Activated CD8-positive, alpha-beta memory T cell treated with anti-CD3 and anti-CD28 coated beads, Interleukin-2, amount 50 U/mL, for 4 hours (primary cell): Measurements from ENCODE around the gene MAPK4.
"Not testable (repeated sequence)": the region's sequence is repeated elsewhere in the genome, so short reads cannot be mapped to it uniquely, and the experiment has no call there.

Experiments
- DNase-seq: peaks from one replicate; pipeline ENCODE4 v3.0.0-alpha.2; 2020

MAPK4 gene

GRCh38 chr18:50769463-50769862 is 209.6 kb downstream of the MAPK4 start:
- no peak for DNase-seq

DNA sequence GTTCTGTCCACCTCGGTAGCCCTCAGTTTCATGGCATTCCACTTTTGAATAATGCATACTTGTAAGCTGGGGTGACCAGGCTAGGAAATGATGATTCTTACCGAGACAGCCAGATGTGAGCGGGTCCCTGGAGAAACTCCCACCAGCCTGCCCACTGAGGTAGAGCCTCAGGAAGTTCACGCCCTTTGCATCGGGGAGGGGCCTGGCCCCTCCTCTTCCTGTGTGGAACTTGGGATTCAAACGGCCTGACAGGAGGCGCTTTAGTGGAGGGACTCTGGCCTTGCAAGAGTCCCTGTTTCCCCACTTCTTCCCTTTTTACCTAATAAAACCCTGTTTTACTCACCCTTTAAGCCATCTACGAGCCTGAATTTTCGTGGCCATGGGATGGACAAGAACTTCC is 215.3 kb downstream of the MAPK4 start:
- no peak for DNase-seq

DNA sequence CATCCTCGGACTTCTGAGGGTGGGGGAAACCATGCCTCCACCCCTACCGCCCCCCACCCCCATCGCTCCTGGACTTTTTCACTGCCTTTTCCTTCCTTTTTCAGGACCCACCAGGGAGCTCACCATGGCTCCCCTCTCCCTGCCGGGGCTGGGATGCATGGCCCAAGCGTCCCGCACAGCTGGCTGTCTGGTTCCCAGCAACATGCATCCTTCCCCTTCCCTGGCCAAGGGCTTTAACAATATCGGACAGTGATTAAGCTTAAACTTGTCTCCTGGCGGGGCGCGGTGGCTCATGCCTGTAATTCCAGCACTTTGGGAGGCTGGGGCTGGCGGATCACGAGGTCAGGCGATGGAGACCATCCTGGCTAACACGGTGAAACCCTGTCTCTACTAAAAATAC is 215.8 kb downstream of the MAPK4 start:
- no peak for DNase-seq

GRCh38 chr18:50776383-50776782 is 216.5 kb downstream of the MAPK4 start:
- DNase-seq = no peak

DNA sequence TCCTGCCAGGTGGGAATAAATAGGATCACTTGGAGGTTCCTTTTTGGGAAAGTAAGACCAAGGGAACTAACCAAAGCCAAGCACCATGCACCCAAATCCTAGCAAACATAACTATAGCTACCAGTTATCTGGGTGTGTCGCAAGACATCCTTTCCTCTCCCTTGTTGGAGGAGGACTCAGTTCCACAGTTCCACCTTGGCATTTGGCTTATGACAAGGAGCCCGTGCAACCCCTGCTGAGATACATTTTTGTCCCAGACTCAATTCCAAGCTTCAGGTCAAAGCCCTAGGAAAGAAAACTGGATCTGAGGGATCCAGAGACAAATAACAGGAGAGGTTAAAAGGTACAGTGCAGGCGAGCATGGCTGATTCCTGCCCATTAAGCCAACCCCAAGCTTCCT is 219.1 kb downstream of the MAPK4 start:
- DNase-seq = not testable (repeated sequence)
